SW480 (cell line): ENCODE data around the gene SMAD5.

Source experiments
- DNase-seq: peaks from one replicate; pipeline ENCODE4 v3.0.0-alpha.2; 2016; ENCODE audit warnings: low spot score

The SMAD5 gene

DNA sequence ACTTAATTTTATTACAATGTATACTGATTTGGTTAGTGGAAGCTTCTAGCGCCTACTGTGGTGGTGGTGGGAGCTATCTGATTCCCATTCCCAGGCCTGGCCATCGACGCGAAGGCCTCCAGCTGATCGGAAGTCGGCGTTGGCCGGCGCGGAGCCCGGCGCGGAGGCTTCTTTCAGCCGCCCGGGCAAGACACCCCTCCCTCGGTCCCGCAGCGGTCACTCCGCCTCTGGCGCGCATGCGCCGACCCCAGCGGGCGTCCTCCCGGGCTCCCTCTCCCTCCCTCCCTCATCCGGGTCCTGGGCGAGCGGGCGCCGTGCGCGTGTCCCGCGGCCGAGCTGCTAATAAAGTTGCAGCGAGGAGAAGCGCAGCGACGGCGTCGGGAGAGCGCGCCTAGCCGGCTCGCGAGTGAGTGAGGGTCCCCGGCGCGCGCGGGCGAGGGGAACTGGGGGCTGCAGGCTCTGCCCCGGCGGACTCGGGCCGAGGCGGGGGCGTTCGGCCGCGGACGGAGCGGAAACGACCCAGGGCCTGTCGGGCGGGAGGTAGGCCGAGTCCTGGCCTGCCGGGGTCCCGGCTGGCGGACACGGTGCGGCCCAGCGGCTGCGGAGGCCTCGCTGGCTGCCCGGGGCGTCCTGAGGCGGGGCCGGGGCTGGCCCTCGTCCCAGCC is at the start of gene SMAD5:
Gene SMAD5 (plus strand): TSS at position 289 of the 665 bp plus-strand sequence. CDS start 20,916 bp downstream, outside the sequence.
- DNase-seq: peak; percentile 93

DNA sequence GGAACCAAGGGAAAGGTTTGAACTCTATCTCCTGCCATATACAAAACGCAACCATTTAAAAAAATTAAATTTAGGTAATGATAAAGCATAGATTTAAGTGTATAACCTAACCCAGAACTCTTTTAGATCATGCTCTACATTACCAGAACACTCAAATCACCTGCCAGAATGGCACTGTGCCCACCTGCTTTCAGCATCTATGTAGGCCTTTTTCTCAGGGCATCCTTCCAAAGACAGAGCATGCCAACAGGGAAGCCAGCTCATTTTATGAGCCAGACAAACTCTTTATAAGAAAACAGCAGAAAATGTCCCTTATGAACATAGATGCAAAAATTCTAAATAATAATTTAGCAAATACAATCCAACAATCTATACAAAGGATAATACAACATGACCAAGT is 47.9 kb upstream of the SMAD5 start:
- no peak for DNase-seq

DNA sequence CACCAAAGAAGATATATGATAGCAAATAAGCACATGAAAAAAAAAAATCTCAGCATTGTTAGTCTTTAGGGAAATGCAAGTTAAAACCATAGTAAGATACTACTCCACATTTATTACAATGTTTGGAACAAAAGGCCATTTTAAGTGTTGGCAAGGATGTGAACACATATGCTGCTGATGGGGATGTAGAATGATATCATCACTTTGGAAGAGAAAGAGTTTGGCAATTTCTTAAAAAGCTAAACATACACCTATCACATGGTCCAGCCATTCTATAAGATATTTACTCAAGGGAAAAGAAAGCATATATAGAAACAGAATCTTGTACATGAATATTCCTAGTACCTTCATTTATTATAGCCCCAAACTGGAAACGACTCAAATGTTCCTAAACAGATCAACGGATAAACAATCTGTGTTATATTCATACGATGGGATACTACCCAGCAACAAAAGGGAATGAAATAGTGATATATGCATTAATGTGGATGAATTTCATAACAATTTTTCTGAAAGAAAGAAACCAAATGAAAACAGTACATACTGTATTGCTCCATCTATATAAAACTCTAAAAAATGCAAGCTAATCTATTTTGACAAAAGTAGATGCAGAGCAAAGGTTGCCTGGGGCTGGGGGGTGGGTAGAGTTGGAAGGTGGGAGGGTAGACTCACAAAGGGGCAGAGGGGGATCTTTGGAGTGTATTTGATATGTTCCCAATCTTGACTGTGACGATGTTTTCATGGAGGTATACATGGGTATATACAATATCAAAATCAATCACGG is 45.7 kb upstream of the SMAD5 start:
- no peak for DNase-seq

DNA sequence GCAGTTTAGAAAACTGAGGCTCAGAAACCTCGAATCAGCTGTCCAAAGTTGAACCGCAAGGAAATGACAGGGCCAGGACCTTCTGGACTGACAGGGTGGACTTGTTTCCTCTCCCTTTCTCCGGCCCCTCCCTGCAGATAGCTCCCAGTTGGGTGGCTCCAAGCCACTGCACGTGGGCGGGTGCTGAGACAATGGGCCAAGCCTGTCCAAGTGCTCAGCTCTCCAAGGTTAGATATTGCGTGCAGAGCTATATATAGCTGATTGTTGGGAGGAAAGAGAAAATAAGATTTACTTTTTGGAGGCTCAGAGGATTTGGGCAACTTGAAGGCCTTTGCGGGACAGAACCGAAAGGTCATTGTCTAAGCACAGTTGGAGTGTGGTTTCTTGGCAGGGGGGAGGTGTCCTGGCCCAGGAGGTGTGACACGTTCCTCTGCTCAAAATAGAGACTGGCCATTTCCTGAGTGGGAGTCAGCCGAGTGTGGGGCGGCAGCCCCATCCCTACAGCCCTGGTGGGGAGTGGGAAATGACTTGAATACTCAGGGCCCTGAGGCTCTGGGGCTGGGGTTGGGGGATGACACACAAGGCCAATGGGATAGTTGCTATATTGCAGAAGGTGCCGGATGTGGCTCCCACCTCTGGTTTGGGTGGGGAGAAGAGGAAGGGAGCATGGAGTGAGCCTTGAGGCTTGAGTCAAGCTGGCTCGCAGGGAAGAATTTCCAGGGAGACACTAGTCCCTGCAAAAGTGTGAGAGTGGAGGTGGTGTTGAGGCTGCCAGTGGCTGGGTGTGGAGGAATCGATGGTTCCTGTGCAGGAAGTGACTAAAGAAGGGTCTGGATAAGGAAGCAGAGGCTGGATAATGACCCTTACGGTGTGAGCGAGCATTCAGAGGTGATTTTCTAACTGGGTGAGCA is 44.4 kb upstream of the SMAD5 start:
- no peak for DNase-seq

DNA sequence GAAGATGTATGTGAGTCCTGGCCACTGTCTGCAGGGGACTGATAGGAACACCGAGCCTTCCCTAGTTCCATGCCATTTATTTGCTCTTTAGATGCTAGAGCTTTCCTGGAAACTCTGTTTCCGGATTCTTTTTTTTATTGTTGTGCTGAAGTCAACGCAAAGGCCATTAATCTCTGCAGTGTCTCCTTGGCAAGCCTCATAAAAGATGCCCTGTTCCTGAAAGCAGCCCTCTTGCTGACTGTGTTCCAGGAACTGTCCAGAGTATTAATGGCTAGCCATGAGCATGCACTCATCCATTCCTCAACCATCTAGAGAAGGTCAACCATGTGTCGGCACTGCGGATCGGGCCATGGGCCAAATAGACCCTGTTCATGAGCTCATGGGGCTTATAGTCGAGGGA is 42.9 kb upstream of the SMAD5 start:
- DNase-seq: no peak

DNA sequence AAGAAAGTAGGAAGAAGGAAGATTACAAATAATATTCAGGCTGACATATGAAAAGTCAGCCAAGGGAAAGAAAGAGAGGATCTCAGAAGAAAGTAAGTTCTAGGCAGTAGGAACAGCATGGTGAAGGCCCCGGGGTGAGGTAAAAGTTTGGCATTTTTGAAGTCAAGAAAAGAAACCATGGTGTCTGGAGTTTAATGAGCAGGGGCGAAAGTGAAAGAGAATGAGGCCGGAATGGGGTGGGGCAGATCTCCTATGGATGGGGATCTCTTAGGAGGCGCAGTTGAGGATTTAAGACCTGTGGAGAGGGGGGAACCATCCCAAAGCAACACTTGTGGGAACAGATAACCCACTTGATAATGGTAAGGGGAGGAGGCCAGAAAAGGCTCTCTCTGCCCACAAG is 42.3 kb upstream of the SMAD5 start:
- DNase-seq: no peak

DNA sequence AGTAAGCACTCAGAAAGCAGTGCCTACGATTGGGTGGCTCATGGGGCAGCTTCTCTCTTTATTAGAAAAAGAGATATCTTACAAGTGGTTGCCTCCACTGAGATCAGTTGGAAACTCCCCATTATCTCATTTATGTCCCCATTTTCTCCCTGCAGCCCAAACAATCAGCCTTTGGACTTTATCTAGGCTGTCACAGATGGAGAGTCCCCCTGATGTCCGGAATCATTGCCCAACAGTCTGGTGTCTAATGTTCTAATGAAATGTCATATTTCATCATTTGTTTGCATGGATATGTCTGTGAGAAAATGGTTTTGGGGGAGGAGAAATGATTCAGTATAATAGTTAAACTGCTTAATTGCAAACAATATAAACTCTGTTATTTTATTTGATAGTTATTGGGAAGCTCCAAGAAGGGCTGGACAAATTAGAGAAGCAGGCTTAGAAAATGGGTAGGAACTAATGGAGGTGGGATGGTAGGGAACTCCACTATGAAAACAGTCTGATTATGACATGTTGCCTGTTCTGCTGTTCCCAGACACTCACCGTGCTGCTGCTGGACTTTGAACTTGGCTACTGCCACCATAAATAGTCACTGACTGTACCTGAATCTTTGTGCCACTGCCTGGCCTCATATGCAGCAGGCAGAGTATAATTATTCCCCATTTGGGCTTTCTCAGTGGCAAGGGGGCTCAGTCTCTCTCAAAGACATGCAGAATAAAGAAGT is 38.3 kb upstream of the SMAD5 start:
- DNase-seq: peak; percentile 73

DNA sequence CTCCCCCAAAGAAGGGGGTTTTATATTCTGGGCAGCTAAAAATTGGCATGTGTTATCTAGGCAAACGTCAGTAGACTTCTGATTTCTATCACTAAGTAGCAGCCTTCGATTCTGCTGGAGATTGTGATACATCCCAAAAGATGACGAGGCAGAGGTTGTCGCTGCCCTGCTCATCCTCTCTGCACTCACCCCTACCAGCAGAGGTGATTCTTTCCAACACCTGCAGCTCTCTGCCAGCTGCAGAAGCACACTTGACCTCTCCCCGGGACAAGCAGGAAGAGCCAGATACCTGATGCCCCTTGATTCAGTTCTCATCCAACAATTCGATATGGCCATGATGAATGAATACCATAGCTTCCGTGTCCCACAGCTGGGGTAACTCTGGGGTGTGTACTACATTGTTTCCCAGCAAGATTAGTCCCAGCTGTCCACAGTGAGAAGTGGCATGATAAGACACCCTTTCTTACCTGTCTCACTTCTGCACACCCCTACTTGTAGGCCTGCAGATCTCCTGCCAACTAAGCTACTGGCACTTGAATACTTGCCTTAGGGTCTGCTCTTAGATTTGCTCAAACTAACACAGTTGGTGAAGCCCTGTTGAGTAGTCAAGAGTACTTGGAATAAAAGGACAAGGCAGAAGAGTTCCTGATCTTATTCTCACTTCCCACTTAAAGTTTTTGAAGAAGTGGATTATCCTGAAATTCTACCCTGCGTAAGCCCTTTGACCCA is 37.6 kb upstream of the SMAD5 start:
- no peak for DNase-seq

DNA sequence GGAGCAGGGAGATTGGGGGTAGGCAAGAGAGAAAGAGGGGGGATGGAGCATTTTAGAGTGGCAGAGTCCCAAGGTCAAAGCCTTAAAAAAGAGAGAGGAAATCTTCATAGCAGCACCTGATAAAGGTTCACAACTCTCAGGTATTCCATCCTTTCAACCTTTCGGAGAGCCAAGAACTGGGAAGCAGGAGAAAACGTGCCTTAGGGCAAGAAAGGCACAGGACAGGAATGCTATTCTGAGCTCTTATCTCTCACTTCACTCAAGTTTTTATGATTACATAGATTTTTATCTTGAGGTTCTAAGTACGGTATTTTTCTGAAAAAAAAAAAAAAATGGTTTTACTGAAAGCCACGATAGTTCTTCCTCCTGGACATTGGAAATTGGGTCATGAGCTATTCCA is 34.5 kb upstream of the SMAD5 start:
- DNase-seq: no peak

- DNase-seq: no peak
Observed at GRCh38 chr5:136099870-136100269, 32.8 kb upstream of the SMAD5 start.

DNA sequence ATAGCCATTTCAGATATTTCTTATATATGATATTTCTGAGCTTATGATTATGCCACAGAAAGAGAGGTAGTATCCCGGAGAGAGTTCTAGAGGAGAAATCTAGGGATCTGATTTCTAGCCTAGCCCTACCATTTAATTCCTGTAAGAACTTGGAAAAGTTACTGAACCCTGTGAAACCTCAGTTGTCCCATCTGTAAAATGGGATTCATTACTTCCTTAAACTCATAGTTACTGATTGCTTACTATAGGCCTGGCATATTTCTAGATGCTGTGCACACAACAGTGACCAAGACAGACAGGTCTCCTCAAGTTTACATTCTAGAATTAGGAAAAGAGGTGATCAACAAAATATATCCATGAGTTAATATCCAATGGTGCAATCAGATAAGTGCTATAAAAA is 30.8 kb upstream of the SMAD5 start:
- no peak for DNase-seq

GRCh38 chr5:136103118-136103517 is 29.5 kb upstream of the SMAD5 start:
- DNase-seq: no peak

DNA sequence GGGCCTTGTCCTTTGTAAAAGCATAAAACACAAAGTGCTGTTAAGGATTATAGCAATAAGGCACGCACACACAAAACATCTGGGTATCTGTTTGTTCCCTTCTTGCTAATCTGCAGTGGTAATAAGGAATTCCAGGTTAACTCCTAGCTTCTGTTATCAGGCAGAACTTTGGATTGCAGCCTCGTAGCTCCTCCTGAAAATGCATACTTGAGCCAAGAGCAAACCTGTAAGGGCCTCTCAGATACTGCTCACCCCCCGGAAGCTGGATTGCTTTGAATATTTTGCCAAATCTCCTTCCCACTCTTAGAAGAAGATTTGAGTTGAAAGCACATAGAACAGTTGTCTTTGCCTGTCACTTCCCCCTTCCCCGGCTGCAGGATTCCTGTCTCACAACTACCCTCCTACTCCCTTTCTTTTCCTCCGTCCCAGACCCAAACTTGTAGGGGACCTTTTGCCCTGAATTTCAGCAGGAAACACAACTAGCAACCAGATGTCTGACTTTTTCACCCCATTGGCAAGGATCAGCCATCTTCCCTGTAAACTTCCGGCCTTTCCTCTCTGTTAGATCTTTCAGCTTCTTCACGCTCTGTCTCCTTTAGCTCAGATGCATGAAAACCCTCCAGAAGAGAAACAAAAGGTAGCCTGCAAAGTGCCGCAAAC is 28.2 kb upstream of the SMAD5 start:
- no peak for DNase-seq

- no peak for DNase-seq
Observed at GRCh38 chr5:136106351-136107031, 26.2 kb upstream of the SMAD5 start.

DNA sequence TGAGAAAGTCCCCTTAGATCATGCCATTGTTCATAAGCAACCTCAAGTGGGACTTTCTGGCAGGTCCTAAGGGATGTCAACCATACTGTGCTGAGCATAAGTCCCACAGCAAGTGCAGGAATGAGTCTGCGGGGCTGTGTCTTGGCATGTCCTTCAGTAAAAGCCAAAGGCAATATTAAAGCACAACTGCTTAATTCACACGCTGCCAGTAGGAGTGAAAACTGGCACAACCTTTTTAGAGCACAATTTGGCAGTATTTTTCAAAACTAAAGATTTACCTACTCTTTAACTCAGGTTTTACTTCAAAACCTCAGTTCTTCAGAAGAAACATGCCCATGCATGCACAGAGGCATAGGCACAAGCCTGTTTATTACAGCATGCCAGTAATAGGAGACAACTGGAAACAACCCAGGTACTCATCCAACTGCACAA is 24.4 kb upstream of the SMAD5 start:
- no peak for DNase-seq

GRCh38 chr5:136108766-136109165 is 23.9 kb upstream of the SMAD5 start:
- no peak for DNase-seq

DNA sequence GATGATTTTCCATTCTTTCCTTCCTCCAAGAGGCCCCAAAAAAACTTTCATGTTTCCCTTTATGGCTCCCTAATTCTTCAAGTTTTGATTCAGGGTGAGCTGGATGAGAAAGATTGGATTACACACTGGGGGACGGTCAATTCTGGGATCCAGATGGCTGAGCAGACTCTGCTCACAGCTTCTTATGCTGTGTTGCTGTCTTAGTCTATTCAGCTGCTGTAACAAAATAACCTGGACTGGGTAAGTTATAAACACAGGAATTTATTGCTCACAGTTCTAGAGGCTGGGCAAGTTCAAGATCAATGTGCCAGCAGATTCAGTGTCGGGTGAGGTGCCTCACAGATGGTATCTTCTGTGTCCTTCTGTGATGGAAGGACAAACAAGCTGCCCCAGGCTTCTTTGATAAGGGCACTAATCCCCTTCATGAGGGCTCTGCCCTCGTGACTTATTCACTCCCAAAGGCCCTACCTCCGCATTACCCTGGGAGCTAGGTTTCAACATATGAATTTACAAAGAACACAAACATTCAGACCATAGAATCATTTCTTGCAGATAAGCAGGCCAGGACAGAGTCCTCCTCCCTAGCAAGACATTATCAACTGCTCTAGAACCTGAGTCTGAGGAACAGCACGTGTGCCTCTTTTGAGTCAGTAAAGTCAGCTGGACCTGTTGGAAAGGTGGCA is 23.1 kb upstream of the SMAD5 start:
- no peak for DNase-seq

- no peak for DNase-seq
Observed at GRCh38 chr5:136113606-136114005, 19.0 kb upstream of the SMAD5 start.

GRCh38 chr5:136114414-136115125 is 18.1 kb upstream of the SMAD5 start:
- no peak for DNase-seq
